ENCODE data around the gene MRGPRX3.

MRGPRX3 gene

DNA sequence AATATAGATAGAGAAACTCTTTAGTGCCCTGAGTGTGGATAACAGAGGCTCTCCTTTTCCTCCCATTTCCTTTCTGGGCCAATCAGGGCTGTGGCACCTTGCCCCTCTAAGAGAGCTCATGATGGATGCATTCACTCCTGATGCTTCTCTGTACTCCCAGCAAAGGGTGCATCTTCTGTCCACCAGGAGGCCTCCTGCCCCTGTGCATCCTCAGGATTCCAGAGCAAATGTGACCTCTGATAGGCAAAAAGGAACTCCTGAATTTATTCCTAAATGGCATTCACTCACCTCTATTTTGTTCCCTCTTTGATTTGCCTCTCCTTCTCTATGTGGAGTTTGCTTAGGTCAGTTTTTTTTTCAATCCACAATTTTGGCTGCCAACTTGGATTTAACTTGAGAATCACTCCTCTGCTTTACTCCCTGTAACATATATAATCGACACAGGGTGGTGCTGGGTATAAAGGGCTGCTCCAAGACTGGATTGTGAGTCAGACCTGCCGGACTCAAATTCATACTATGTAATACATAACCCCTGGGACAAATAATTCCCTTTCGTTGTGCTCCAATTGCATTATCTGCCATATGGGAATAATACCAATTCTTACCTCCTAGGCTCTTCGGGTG, 39.1 kb downstream of the MRGPRX3 start:
- DNase-seq, result no peak

DNA sequence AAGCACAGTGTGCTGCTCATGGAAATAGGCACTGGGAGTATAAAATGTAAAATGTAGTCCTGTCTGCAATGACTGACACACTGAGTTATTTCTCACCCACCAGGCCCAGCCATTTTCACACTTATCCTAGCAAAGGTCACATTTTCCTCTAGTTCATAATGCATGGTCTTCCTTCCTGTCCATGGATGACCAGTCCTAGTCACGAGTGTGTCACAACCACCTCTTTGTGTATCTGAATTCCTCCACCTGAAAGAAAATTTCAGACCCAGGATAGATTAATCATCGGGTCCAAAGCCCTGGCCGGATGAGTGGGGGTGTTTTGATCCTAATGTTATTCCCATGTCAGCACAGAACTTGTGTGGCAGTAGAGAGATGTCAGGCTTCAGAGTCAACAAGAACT, 40.3 kb downstream of the MRGPRX3 start, which contains the start of gene MRGPRX4:
Gene MRGPRX4 (plus strand): TSS at position 172 of the 400 bp plus-strand sequence. CDS start 420 bp downstream, outside the sequence.
- DNase-seq, result no peak

DNA sequence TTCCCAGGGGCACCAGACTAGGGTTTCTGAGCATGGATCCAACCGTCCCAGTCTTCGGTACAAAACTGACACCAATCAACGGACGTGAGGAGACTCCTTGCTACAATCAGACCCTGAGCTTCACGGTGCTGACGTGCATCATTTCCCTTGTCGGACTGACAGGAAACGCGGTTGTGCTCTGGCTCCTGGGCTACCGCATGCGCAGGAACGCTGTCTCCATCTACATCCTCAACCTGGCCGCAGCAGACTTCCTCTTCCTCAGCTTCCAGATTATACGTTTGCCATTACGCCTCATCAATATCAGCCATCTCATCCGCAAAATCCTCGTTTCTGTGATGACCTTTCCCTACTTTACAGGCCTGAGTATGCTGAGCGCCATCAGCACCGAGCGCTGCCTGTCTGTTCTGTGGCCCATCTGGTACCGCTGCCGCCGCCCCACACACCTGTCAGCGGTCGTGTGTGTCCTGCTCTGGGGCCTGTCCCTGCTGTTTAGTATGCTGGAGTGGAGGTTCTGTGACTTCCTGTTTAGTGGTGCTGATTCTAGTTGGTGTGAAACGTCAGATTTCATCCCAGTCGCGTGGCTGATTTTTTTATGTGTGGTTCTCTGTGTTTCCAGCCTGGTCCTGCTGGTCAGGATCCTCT, 41.0 kb downstream of the MRGPRX3 start:
- no peak for DNase-seq
